Naive B cell (primary cell): ENCODE results near the gene MYH11. TPM values are rescaled to one million over a fixed set of nuclear protein-coding genes. Genes with fewer than 3 reads are reported as not detected.
"Not testable (repeated sequence)": the region's sequence is repeated elsewhere in the genome, so short reads cannot be mapped to it uniquely, and the experiment has no call there.

ENCODE experiments used
- ATAC-seq, 2 donors: fragments of 150-1000 bp; cut with Tn5 transposase; 2 replicates each; pipeline ENCODE4 v1.10.0; 2021; ENCODE audit warnings: low read depth in 2 of 2, mild to moderate bottlenecking in 2 of 2, moderate library complexity in 2 of 2
- DNase-seq: peaks from one replicate; pipeline ENCODE4 v3.0.0; 2022
- H3K27ac Mint-ChIP-seq, 6 donors: one replicate each; pipeline ENCODE4 v1.8.0; 2020 to 2022; ENCODE audit warnings: mild to moderate bottlenecking in 6 of 6, mixed read lengths in 6 of 6, moderate library complexity in 5 of 6, inconsistent platforms in 2 of 6
- H3K27me3 Mint-ChIP-seq, 3 donors: one replicate each; pipeline ENCODE4 v1.8.0; 2021 to 2022; ENCODE audit warnings: mixed read lengths in 3 of 3, mild to moderate bottlenecking in 1 of 3
- H3K36me3 Mint-ChIP-seq, 2 donors: one replicate each; pipeline ENCODE4 v1.8.0; 2020 to 2022; ENCODE audit warnings: mixed read lengths in 2 of 2, inconsistent platforms in 1 of 2, mild to moderate bottlenecking in 1 of 2
- H3K4me1 Mint-ChIP-seq, 3 donors: one replicate each; pipeline ENCODE4 v1.8.0; 2020 to 2022; ENCODE audit warnings: mixed read lengths in 3 of 3, inconsistent platforms in 1 of 3, mild to moderate bottlenecking in 1 of 3, moderate library complexity in 1 of 3
- H3K4me3 Mint-ChIP-seq, 8 donors: one replicate each; pipeline ENCODE4 v1.8.0; 2020 to 2022; ENCODE audit warnings: mild to moderate bottlenecking in 8 of 8, mixed read lengths in 8 of 8, moderate library complexity in 8 of 8, inconsistent platforms in 2 of 8
- H3K9me3 Mint-ChIP-seq, 7 donors: one replicate each; pipeline ENCODE4 v1.8.0; 2020 to 2022; ENCODE audit warnings: mixed read lengths in 7 of 7, mild to moderate bottlenecking in 5 of 7, inconsistent platforms in 2 of 7, moderate library complexity in 1 of 7
- polyA plus RNA-seq, 6 donors: library from polyadenylated mRNA; unstranded; fragments of 300-500 nt; fragmentation: Illumina TruSeq; gene quantifications; one replicate each; pipeline ENCODE4 v1.2.3, GENCODE V29; 2021; ENCODE audit warnings: low read depth in 6 of 6

MYH11 gene
- polyA plus RNA-seq, 6 donors from 2014 or later = 0.22 to 3.2 (median 0.49) TPM

DNA sequence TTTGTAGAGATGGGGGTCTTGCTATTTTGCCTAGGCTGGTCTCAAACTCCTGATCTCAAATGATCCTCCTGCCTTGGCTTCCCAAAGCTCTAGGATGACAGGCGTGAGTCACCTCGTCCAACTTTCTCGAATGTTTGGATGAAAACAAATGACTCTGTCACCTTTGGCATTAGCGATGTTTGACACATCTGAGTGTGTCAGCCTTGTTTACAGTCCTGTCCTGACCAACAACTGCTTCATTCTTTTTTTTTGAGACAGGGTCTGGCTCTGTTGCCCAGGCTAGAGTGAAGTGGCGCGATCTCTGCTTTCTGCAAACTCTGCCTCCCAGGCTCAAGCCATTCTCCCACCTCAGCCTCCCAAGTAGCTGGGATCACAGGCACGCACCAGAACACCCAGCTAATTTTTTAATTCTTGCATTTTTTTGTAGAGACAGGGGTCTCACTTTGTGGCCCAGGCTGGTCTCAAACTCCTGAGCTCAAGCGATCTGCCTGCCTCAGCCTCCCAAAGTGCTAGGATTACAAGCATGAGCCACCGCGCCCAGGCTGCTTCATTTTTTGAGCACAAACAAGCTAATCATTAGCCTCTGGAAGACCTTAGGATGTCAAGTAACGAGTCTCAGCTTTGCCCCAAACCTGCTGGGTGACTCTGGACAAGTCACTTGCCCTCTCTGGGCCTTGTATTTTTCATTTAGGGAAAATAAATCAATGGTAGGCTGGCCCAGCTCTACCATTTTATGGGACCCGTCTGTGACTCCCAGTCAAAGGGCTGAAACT is 7.4 kb downstream of the MYH11 start:
- Mint-ChIP-seq H3K27ac (no peak overlapping the region), H3K36me3 (no peaks in the 10 kb centered on the region), H3K4me3 (no peak overlapping the region), H3K27me3 (peaks cover 14 to 16% (median 15%) of the 10 kb centered on the region in 3 donors), H3K4me1 (no peaks in the 10 kb centered on the region), H3K9me3 (no peaks in the 10 kb centered on the region)
- ATAC-seq (no peak), DNase-seq (no peak)

DNA sequence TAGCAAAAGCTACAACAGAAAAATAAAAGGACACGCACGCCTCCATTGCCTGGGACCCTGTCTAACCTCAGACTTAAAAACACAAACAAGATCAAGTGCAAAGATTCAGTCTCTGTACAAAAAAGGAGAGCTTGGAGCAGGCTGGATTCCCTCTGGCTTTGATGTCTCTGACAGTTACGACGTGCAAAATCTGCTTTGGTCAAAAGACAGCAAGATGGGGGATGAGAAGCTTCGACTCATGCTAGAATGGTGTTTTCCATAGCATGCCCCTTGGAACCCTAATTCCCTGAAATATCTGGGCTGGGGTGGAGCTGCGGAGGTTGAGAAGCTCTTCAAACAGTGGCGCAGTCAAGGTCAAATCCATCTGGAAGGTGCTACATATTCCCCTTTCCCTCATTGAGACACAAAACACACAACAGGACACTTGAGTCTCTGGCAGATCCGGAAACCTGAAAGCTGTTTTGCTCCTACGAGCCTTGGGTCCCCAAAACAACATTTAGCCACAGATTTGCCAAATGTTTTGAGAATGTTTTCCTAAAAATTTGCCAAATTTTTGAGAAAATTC is 9.1 kb downstream of the MYH11 start:
- Mint-ChIP-seq H3K36me3 (no peaks in the 10 kb centered on the region), H3K4me1 (no peaks in the 10 kb centered on the region), H3K4me3 (no peak overlapping the region), H3K27me3 (peaks cover 4 to 8% (median 5%) of the 10 kb centered on the region in 3 donors), H3K27ac (peak overlapping the region in 1 of 6 donors; percentile 13), H3K9me3 (no peaks in the 10 kb centered on the region)
- no peak for ATAC-seq
- DNase-seq = no peak

DNA sequence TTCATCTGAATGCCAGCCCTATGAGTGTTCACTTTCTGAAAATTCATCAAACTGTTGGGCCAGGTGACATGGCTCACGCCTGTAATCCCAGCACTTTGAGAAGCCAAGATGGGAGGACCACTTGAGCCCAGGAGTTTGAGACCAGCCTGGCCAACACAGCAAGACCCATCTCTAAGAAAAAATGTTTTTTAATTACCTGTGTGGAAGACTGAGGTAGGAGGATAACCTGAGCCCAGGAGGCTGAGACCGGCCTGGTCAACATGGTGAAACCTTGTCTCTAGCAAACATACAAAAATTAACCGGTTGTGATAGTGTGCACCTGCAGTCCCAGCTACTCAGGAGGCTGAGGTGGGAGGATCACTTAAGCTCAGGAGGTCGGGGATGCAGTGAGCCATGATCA is 10.3 kb downstream of the MYH11 start:
- no peaks in the 10 kb centered on the region for H3K36me3 Mint-ChIP-seq
- H3K4me1 Mint-ChIP-seq = no peaks in the 10 kb centered on the region
- ATAC-seq (no peak), DNase-seq (no peak)
- H3K4me3 Mint-ChIP-seq = no peak overlapping the region
- no peaks in the 10 kb centered on the region for H3K9me3 Mint-ChIP-seq
- H3K27me3 Mint-ChIP-seq = peaks cover 4 to 8% (median 5%) of the 10 kb centered on the region in 3 donors
- H3K27ac Mint-ChIP-seq = peak overlapping the region in 1 of 6 donors; percentile 38

DNA sequence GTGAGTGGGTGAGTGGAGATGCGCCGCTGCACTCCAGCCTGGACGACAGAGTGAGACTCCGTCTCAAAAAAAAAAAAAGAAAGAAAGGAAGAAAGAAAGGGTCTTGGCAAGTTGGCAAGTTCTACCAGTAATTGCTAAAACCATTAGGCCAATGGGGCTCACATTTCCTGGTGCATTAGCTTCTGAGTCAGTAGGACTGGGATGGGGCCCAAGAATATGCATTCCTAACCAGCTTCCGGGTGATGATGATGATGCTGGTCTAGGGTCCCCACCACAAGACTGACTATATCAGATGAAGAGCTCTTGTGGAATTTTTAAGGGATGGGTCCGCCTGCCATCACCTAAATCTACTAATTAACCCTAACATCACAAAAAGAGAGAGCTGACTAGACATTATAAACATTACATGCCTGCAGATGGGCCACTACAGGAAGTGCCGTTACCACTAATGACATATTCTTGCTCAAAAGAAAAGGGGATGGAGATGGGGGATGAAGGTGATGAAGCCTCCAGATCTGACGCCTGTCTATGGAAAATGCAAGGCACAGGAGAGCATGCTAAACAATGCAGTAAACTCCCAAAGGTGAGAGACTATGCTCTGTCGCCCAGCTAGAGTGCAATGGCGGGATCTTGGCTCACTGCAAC is 13.1 kb downstream of the MYH11 start:
- no peak for ATAC-seq
- Mint-ChIP-seq H3K4me3 (no peak overlapping the region), H3K27ac (no peak overlapping the region), H3K36me3 (no peaks in the 10 kb centered on the region), H3K9me3 (no peaks in the 10 kb centered on the region), H3K27me3 (peaks cover 4 to 14% (median 5%) of the 10 kb centered on the region in 3 donors), H3K4me1 (no peaks in the 10 kb centered on the region)
- DNase-seq = no peak

DNA sequence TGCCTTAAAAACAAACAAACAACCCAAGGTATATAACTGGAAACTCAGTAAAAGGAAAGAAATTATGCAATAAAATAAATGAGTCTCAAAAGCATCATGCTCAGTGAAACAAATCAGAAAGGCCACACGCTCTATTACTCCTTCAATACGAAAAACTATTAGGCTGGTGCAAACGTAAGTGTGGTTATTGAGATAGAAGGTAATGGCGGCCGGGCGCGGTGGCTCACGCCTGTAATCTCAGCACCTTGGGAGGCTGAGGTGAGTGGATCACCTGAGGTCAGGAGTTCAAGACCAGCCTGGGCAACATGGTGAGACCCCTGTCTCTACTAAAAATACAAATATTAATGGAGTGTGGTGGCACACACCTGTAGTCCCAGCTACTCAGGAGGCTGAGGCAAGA is 17.6 kb downstream of the MYH11 start:
- H3K27me3 Mint-ChIP-seq, H3K27ac Mint-ChIP-seq, ATAC-seq, H3K4me3 Mint-ChIP-seq, DNase-seq, H3K36me3 Mint-ChIP-seq, H3K4me1 Mint-ChIP-seq, H3K9me3 Mint-ChIP-seq: not testable (repeated sequence)

DNA sequence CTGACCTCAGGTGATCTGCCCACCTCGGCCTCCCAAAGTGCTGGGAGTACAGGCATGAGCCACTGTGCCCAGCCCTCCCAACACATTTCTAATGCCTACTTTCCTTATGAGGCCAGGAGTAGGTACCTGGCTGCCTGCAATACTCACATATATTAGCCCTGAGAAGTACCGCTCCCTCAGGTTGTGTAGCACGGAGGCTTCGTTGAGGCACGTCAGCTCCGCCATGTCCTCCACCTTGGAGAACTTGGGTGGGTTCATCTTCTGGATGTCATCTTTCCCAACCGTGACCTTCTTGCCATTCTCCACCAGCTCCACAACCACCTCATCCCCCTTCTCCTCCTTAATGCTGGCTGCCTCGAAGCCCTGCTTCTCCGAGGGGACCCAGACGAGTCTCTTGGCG is 19.1 kb downstream of the MYH11 start:
- H3K36me3 Mint-ChIP-seq = no peaks in the 10 kb centered on the region
- DNase-seq (no peak), ATAC-seq (no peak)
- H3K4me3 Mint-ChIP-seq = no peak overlapping the region
- H3K4me1 Mint-ChIP-seq = peaks cover 0 to 2% (median 0%) of the 10 kb centered on the region in 3 donors
- H3K27ac Mint-ChIP-seq = no peak overlapping the region
- H3K27me3 Mint-ChIP-seq = peaks cover 0 to 6% (median 0%) of the 10 kb centered on the region in 3 donors
- H3K9me3 Mint-ChIP-seq = peaks cover 0 to 1% (median 0%) of the 10 kb centered on the region in 7 donors

DNA sequence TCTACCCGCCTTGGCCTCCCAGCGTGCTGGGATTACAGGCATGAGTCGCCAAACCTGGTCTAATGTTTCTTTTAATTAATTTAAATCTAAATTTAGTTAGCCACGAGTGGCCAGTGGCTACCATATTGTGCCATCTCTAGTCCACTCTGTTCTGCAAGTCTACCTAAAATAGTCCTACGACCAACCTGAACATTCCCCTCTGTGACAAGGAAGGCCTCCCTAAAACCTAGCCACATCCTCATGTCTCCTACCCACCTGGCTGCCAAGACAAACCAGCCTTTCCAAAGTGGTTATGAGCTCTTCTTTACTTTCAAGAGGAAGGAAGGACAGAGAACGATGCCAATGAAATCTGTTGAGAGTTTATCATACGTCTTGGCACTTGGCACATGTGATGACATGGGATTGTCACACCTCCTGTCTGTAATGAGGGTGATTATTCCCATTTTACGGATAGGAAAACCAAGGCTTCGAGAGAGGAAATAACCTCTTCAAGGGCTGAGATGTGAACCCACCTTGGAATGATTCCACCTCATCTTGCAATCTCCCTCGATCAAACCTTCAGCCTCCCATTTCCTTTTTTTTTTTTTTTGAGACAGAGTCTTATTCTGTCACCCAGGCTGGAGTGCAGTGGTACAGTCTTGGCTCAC is 19.7 kb downstream of the MYH11 start:
- Mint-ChIP-seq H3K4me1 (peaks cover 0 to 2% (median 0%) of the 10 kb centered on the region in 3 donors), H3K9me3 (peaks cover 0 to 1% (median 0%) of the 10 kb centered on the region in 7 donors), H3K4me3 (no peak overlapping the region), H3K36me3 (no peaks in the 10 kb centered on the region), H3K27ac (no peak overlapping the region), H3K27me3 (peaks cover 0 to 6% (median 0%) of the 10 kb centered on the region in 3 donors)
- DNase-seq (no peak), ATAC-seq (no peak)

DNA sequence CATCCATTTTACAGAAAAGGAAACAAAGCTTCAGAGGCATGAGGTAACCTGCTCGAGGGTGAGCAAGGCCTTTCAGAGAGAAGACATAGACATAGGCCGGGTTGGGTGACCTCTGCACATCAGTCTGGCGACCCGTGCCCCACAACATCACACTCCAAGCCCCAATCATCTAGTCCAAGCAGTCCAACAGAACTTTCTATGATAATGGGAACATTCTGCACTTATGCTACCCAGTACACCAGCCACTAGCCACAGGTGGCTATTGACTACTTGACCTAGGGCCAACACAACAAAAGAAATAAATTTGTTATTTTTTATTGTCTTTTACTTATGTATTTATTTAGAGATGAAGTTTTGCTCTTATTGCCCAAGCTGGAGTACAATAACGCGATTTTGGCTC is 20.8 kb downstream of the MYH11 start:
- Mint-ChIP-seq H3K4me1 (peaks cover 0 to 11% (median 0%) of the 10 kb centered on the region in 3 donors), H3K4me3 (no peak overlapping the region), H3K27ac (no peak overlapping the region), H3K9me3 (peaks cover 0 to 1% (median 0%) of the 10 kb centered on the region in 7 donors), H3K27me3 (peaks cover 0 to 6% (median 0%) of the 10 kb centered on the region in 3 donors), H3K36me3 (no peaks in the 10 kb centered on the region)
- DNase-seq (no peak), ATAC-seq (no peak)

DNA sequence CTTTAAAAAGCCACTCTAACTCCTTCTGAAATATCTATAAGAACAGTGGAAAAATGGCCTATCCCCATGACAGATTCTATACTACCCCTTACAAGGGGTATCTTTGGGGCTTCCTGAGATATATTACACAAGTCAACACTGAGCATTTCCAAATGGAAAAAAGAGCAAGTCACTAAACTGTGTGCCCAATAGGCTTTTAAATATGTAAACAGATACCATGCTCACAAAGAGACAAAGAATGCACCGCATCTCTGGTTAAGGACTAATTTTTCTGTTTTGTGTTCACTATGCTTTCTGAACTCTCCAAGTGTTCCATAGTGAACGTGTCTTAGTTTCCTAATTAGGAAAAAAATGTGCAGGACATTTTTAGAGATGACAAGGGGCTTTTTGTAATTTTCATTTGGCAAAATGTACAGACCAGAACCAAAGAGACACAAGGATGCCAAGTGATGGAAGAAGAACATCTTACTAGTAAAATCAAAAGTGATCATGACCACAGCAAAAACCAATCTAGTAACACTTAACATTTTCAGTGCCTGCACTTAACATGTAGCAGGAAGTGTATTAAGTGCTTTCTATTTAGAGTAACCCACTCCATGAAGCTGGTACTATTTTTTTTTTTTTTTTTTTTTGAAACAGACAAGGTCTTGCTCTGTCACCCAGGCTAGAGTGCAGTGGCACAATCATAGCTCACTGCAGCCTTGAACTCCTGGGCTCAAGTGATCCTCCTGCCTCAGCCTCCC is 21.5 kb downstream of the MYH11 start:
- DNase-seq = no peak
- peaks cover 0 to 19% (median 1%) of the 10 kb centered on the region in 3 donors for H3K4me1 Mint-ChIP-seq
- no peak overlapping the region for H3K4me3 Mint-ChIP-seq
- no peak for ATAC-seq
- H3K27me3 Mint-ChIP-seq = peaks cover 0 to 6% (median 0%) of the 10 kb centered on the region in 3 donors
- no peaks in the 10 kb centered on the region for H3K36me3 Mint-ChIP-seq
- peaks cover 0 to 1% (median 0%) of the 10 kb centered on the region in 7 donors for H3K9me3 Mint-ChIP-seq
- H3K27ac Mint-ChIP-seq = no peak overlapping the region

DNA sequence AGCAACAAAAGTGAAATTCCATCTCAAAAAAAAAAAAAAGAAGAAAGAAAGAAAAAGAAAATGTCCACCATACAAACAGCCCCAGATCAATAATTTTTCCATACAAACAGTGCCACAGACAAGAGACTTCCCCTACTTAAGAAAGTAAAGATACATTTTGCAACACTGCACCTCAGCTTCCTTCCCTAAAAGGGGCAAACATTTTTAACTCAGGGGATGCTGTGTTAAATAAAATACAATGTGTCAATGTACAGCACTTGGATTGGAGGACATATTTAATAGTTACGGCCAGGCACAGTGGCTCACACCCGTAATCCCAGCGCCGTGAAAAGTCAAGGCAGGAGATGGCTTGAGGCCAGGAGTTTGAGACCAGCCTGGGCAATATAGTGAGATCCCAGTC is 22.3 kb downstream of the MYH11 start:
- peaks cover 0 to 19% (median 4%) of the 10 kb centered on the region in 3 donors for H3K4me1 Mint-ChIP-seq
- peak overlapping the region in 1 of 6 donors; percentile 77 for H3K27ac Mint-ChIP-seq
- no peak overlapping the region for H3K4me3 Mint-ChIP-seq
- ATAC-seq (no peak), DNase-seq (no peak)
- no peaks in the 10 kb centered on the region for H3K36me3 Mint-ChIP-seq
- H3K9me3 Mint-ChIP-seq = peaks cover 0 to 1% (median 0%) of the 10 kb centered on the region in 7 donors
- no peaks in the 10 kb centered on the region for H3K27me3 Mint-ChIP-seq

DNA sequence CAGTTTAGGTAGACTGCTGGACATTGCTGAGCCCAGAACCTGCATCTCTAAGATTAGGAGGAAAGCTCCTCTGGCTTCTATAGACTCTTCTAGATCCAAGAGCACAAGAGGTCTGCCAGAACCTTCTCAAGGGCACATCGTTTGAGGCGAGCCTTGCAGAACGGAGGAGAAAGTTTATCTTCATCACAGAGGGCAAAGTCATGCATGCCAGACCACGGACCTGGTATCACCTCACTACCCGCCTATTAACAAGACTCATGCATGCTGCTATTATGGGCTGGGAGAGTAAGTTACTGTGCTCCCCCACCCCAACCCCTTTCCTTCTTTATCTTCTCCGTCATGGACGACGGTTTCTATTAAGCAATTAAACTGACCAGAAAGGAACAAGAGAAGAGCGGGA is 23.3 kb downstream of the MYH11 start:
- no peak overlapping the region for H3K27ac Mint-ChIP-seq
- no peak overlapping the region for H3K4me3 Mint-ChIP-seq
- peaks cover 0 to 19% (median 4%) of the 10 kb centered on the region in 3 donors for H3K4me1 Mint-ChIP-seq
- H3K36me3 Mint-ChIP-seq = no peaks in the 10 kb centered on the region
- H3K9me3 Mint-ChIP-seq = peaks cover 0 to 1% (median 0%) of the 10 kb centered on the region in 7 donors
- DNase-seq = no peak
- no peak for ATAC-seq
- H3K27me3 Mint-ChIP-seq = no peaks in the 10 kb centered on the region

DNA sequence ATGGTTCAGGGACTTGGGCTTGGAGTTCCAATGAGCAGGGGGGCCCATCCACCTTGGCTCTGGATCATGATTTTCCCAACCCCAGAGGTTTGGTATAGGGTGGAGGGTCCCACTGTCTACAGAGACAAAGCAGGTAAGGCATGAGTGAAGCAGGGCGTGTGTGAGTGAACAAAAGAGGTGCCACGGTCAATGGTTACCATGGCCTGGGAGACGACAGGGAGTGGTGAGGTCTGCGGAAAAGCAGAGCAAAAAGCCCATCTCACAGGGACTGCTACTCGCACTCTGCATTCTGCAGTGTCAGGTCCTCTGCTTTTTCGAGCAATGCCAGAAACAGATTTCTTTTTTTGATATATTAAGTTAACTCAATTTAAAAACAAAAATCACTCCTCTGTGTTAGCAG is 24.6 kb downstream of the MYH11 start:
- ATAC-seq (no peak), DNase-seq (no peak)
- no peaks in the 10 kb centered on the region for H3K27me3 Mint-ChIP-seq
- peaks cover 0 to 19% (median 4%) of the 10 kb centered on the region in 3 donors for H3K4me1 Mint-ChIP-seq
- no peaks in the 10 kb centered on the region for H3K36me3 Mint-ChIP-seq
- H3K4me3 Mint-ChIP-seq = no peak overlapping the region
- no peak overlapping the region for H3K27ac Mint-ChIP-seq
- peaks cover 0 to 1% (median 0%) of the 10 kb centered on the region in 7 donors for H3K9me3 Mint-ChIP-seq
